ENCODE data around the gene UBE2J2. TPM values are rescaled to one million over a fixed set of nuclear protein-coding genes. Genes with fewer than 3 reads are reported as not detected.

UBE2J2 gene
- total and polyA plus RNA-seq, 2 of the 13 experiments (the other 11 are each of a cell fraction or from before 2014, with no cell fraction given), result 25.4 to 29.4 TPM

DNA sequence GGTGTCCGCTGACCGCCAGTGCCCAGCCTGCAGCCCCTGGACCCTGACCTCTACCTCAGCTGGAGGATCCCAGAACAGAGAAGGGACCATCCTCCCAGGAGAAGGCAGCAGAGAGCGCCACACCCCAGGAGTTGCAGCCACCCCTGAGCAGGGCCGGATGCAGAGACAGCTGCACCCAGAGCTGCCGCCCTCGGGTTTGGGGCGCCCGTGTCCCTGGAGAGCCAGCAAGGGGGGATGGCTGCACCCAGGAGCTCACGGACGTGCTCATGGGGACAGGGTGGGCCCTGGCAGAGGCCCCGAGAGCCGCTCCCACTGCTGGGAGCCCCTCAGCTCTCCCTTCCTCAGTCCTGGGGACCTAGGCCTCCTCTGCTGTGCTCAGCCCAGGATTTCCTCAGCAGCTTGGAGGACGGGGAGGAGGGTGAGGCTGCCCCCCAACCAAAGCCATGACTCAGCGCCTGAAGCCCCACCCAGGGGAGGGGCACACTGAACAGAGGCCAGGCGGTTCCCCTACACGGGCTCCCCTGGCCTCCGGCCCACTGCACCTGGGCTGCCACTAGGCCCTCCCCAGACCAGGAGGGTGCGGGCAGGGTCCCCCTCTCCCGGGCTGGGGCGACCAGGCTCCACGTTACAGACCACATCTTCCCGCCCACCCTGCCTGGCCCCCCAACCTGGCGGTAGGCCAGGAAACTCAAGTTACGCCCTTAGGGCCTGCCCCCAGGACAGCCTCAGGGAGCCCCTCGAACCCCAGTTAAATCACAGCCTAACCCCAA is 31.8 kb upstream of the UBE2J2 start (continued):
- TF ChIP-seq ZBTB40 (IDR thresholded peaks at IDR 0.05), result no peak
- TF ChIP-seq ZBTB40 (CRISPR knock-in tag; IDR thresholded peaks at IDR 0.05), result no peak
- TF ChIP-seq PPARG (CRISPR knock-in tag; conservative IDR thresholded peaks at IDR 0.05), result no peak
- no peak for TF ChIP-seq REL (CRISPR knock-in tag; conservative IDR thresholded peaks at IDR 0.05)
- TF ChIP-seq RAD51 (IDR thresholded peaks at IDR 0.05; ENCODE audit: borderline replicate concordance), result no peak
- TF ChIP-seq CEBPZ (IDR thresholded peaks at IDR 0.05; ENCODE audit: low read length), result no peak
- TF ChIP-seq FOXC1 (CRISPR knock-in tag; IDR thresholded peaks at IDR 0.05; ENCODE audit: borderline replicate concordance), result 0 out of 2 replicates have a peak, but pooled peaks have one; percentile 2
- TF ChIP-seq STAG1 (CRISPR knock-in tag; IDR thresholded peaks at IDR 0.05), result peak; percentile 45
- TF ChIP-seq CERS6 (CRISPR knock-in tag; IDR thresholded peaks at IDR 0.05), result no peak
- no peak for TF ChIP-seq CBFB (CRISPR knock-in tag; IDR thresholded peaks at IDR 0.05)
- TF ChIP-seq POLR2AphosphoS2 (IDR thresholded peaks at IDR 0.05; ENCODE audit: low read depth, low read length), result no peak
- no peak for TF ChIP-seq ZNF441 (CRISPR knock-in tag; IDR thresholded peaks at IDR 0.05; ENCODE audit: borderline replicate concordance)
- no peak for TF ChIP-seq ZNF772 (CRISPR knock-in tag; IDR thresholded peaks at IDR 0.05)
- TF ChIP-seq TCF12 (IDR thresholded peaks at IDR 0.05), result no peak
- TF ChIP-seq TCF12 (CRISPR knock-in tag; IDR thresholded peaks at IDR 0.05), result no peak
- TF ChIP-seq POLR2G (IDR thresholded peaks at IDR 0.05; ENCODE audit: low read depth, low read length), result peak; percentile 68

All from HepG2 (cell line).